HG02981 (cell line): ENCODE data around the gene U2AF2.

Experiments used
- ATAC-seq: cut with Tn5 transposase; IDR thresholded peaks from one replicate; pipeline ENCODE4 v1.9.1; 2021; ENCODE audit warnings: mild to moderate bottlenecking, moderate library complexity; ENCODE audit not compliant: unreplicated experiment

The U2AF2 gene

DNA sequence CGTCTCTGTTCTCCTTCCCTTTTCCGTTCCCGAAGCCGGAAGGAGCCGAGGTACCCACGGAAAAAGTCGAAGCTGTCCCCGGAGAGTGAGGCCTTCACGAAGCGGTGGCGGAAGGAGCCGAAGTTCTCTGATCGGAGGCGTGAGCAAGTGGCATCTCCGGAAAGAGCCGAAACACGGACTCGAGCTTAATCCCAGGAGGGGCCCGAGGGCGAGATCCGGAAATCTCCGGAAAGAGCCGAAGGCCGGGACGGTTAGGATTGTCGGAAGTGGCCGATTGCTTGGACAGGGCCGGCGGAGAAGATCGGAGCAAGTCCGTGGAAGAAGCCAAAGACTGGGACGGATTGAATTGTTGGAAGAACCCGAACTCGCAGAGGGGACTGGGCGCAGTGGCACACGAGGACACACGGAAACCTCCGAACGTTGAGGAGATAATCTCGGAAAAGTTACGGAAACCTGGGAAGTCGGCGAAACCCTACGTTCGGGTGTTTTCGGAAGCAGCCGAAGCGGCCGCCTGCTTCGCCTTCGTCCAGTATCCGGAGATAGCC lies 440 bp upstream of the U2AF2 start:
- ATAC-seq, result peak; percentile 60

DNA sequence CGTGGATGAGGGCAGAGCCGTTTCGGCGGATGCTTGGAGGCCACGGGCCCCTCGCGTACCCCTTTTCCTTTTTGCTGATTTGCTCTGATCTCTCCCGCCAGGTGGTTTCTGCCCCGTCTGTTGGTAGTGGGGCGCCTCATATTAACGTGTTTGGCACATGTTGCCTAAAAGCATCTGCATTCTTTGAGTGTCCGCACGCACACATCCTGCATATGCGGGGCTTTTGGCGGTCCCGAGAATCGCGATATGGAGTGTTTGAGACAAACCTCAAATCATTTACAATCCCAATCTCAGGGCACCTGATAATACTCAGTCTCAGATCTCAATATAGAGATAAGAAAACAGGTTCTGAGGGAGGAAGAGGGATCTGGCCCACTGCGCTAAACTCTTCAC lies 809 bp downstream of the U2AF2 start:
- ATAC-seq, result no peak

GRCh38 chr19:55656552-55656951 lies 1.7 kb downstream of the U2AF2 start:
- no peak for ATAC-seq

DNA sequence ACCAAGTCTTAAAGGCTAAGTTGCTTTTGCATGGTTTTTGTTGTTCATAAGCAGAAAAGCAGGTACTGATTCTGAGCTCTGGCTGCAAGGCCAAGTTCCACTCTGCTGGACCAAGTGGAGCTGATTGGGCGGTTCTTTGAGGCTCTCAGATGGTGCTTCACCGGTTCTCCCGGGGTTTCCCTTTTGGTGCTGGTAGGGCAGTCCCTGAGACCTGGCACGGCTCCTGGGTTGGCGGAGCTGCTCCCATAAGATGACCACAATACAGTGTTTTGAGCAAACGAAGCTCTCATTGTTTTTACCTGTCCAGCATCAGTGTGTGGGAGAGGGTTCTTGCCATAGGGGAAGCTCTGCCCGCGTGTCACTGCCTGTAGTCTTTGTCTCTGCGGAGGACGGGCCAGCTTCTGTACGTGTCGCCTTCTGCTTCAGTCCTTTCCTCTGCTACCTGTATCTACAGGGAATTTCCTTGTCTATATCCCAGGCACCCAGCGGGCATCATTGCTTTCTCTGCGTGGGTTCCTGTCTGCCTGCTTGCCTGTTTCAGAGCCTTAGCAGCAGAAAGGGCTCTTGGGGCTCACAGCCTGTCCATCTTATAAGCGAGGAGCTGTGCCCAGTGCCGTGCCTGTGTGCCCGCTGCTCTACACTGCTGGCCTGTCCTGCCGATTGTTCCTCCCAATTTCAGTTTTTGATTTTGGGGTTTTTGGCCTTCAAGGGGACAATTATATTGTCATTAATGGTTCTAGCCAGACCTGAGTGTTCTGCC lies 2.3 kb downstream of the U2AF2 start:
- no peak for ATAC-seq

- no peak for ATAC-seq
Measured at GRCh38 chr19:55658846-55659459, 4.1 kb downstream of the U2AF2 start.

- no peak for ATAC-seq
Measured at GRCh38 chr19:55659822-55660221, 5.0 kb downstream of the U2AF2 start.

DNA sequence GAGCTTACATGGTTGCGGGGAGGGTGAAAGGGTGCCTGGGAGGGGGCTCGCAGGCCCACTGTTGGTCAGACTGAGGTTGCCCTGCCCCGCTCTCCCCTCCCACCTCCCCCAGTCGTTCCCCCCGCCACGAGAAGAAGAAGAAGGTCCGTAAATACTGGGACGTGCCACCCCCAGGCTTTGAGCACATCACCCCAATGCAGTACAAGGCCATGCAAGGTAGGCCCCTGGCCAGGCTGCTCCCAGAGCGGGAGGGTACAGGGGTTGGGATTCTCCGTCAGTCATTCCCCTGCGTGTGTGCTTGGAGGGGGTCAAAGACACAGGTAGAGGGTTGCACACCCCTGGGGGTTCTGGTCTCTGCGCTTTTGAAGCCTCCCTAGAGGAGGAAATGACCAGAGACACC lies 5.6 kb downstream of the U2AF2 start:
- no peak for ATAC-seq

- ATAC-seq, result no peak
Measured at GRCh38 chr19:55660991-55661390, 6.2 kb downstream of the U2AF2 start.

DNA sequence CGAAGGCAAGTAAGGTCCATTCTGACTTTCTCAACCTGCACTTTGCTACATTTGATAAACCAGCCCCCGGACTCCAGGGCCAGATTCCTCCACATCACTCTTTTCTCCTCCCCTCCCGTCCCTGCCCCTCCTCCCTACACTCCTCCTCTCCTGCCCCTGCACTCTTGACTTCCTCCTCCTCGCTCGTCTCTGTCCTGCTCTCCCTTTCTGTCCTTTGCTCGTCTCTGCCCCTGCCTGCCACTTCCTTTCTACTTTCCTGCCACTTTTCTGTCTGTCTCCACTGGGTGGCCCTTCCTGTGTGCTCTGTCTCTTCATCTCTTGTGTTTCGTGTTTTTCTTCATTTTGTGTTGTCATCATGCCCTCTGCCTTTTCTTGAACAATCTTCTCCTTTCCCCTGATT lies 7.0 kb downstream of the U2AF2 start:
- no peak for ATAC-seq

DNA sequence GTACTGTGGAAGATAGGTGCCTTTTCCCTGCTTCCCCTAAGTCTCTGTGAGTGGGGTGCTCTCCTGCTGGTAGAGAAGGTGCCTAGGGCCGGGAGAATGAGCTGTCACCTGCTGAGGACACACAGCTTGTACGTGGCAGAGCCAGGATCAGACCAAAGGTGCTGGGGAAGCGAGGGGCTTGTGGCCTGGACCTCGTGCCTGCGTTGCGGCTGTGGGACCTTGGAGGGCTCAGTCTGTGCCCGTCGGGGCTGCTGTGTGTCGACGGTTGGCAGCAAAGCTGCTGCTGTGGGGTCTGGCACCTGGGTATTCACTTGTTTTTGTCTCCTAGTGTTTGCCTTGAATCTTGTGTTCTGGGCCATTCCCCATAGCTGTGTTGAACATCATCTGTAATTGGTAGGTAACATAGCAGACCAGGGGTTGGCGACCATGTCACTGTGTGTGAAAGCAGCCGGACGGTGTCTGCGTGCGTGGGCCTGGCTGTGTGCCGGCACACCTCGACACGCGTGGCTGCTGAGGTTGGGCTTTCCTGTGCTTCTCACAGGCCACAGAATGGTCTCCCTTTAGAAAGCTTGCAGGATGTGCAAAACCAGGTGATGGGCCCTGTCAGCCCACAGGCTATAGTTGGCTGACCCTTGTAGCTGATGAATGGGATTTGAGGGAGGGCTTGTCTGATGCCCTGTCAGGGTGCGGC lies 9.2 kb downstream of the U2AF2 start:
- ATAC-seq, result no peak

GRCh38 chr19:55666343-55667005 lies 11.6 kb downstream of the U2AF2 start:
- ATAC-seq, result no peak

DNA sequence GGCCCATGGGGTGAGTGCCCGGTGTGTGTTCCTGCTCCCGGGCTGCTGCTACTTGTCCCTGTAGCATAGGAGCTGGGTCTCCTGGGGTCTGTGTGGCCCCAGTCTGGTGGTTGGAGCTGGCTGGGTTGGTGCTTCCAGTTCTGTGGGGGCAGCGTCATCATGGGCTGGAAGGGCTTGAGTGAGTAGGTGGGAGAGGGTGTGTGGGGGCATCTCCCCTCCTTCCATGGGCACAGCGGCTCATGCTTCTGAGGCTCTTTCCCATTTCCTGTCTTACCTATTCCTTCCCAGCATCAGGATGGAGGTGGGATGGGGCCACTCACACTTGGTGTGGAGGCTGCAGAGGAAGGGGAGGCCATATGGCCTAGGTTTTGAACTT lies 12.2 kb downstream of the U2AF2 start:
- no peak for ATAC-seq

DNA sequence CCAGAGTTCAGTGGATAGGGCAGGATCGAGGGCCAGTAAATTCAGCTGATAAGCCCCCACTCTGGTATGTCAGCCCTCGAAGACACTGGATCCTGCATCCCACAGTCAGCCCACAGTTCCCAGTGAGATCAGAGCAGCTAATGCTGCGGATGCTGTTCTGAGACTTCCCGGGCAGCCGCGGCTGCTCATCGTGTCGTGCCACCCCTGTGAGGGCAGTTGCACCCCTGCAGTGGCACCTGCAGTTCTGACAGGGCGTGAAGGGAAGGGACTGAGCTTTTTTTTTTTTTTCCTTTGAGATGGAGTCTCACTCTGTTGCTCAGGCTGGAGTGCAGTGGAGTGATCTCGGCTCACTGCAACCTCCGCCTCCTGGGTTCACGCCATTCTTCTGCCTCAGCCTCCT lies 12.7 kb downstream of the U2AF2 start:
- no peak for ATAC-seq

DNA sequence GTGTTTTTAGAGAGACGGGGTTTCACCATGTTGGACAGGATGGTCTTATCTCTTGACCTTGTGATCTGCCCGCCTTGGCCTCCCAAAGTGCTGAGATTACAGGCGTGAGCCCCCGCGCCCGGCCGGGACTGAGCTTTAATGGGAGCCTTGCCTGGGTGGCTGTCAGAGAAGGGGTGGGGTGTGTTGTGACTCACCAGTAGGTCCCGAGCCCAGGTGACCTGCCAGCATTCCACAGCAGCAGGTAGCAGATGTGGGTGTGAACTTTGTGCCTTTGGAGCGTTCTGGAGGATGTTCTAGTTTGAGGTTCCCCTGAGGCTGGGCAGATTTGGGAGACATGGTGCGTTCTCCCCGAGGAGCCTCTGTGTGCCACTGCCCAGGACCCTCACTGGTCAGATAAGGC lies 13.1 kb downstream of the U2AF2 start:
- ATAC-seq, result no peak

DNA sequence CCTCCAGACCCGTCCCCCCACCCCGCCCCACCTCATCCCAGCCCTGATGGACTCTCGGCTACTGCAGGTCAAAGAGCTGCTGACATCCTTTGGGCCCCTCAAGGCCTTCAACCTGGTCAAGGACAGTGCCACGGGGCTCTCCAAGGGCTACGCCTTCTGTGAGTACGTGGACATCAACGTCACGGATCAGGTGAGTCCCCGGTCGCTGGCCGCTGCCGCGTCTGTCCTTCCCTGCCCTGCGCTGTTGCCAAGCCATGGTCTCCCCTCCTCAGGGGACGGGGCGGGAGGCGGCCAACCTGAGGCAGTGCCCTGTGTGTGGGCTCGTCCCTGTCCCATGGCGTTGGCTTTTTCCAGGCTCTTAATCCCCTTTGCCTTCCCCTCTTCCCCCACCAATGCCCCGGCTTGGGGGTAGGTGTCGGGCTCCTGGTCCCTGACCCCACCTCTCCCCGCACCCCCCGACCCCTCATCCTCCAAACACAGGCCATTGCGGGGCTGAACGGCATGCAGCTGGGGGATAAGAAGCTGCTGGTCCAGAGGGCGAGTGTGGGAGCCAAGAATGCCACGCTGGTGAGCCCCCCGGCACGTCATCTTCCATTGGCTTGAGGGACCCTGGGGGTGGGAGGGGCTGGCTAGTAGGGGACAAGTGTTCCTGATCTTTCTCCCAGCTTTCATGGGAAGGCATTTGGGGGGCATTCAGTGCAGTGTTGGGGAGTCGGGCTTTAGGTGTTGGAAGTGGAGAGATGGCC lies 13.9 kb downstream of the U2AF2 start:
- ATAC-seq, result no peak

DNA sequence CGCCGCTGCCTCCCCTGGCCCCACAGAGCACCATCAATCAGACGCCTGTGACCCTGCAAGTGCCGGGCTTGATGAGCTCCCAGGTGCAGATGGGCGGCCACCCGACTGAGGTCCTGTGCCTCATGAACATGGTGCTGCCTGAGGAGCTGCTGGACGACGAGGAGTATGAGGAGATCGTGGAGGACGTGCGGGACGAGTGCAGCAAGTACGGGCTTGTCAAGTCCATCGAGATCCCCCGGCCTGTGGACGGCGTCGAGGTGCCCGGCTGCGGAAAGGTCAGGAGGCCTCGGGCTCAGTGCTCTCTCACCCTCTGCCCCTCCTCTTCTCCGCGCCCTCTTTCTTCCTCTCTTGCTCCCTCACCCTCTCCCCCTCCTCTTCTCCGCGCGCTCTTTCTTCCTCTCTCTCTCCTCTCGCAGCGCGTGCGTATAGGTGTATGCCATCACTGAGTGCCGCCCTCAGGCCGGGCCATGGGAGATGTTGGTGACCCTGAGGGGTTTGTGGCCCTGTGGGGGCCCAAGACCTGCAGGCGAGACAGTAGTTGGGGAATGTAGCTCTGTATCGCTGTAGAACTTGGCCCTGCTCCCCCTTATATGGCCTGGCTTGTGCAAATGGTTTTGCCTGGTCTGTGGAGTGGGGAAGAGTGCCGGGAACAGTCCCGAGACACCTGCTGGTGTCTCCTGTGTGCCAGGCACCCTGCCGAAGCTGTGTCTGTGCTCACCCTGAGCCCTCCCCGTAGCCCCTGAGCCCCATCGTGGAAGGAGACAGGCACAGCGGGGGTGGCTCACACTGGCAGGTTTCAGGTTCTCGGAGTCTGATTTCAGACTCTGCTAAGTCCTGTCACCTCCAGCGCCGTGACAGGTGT lies 14.8 kb downstream of the U2AF2 start:
- ATAC-seq, result no peak

GRCh38 chr19:55670280-55671053 lies 15.6 kb downstream of the U2AF2 start:
- ATAC-seq, result no peak

GRCh38 chr19:55671054-55671378 lies 16.2 kb downstream of the U2AF2 start:
- no peak for ATAC-seq

- ATAC-seq, result no peak
Measured at GRCh38 chr19:55672418-55672817, 17.6 kb downstream of the U2AF2 start.
